GM13977 (cell line): ENCODE results near the gene TMTC3.
A peak's percentile ranks its signal among the peaks of the same experiment; 100 is the strongest.

Experiments used
- DNase-seq: peaks from one replicate; pipeline ENCODE4 v3.0.0; 2012; ENCODE audit warnings: low spot score
- CTCF ChIP-seq: IDR thresholded peaks from 2 replicates; pipeline ENCODE4 v1.5.1; 2012; ENCODE audit warnings: mild to moderate bottlenecking, control low read depth; ENCODE audit not compliant: insufficient read depth; ENCODE audit errors: extremely low read depth, missing control alignments
- in situ Hi-C: fragments of 300-500 bp; cut with MboI; formaldehyde crosslinking; loops from one replicate; pipeline ENCODE4 v1.12.0; 2022; ENCODE audit warnings: low sequenced_read_pairs, low pct_unique_long_range_greater_than_20kb, mixed read lengths, inconsistent platforms; ENCODE audit not compliant: unreplicated experiment

Gene TMTC3

GRCh38 chr12:88141774-88142609, at the start of gene TMTC3, which contains the start of gene CEP290:
Gene TMTC3 (plus strand): TSS chr12:88142307. CDS start chr12:88148316, 6,009 bp downstream.
Gene CEP290 (minus strand): TSS chr12:88142088. CDS start chr12:88141307, 781 bp downstream.
- TF ChIP-seq CTCF = no peak
- peak; percentile 83 for DNase-seq
- in situ Hi-C loops = no loop called here

GRCh38 chr12:88092771-88093170, 49.3 kb upstream of the TMTC3 start:
- no peak for TF ChIP-seq CTCF
- no peak for DNase-seq
- in situ Hi-C loops = no loop called here

- no peak for TF ChIP-seq CTCF
- DNase-seq = no peak
- in situ Hi-C loops = no loop called here
Observed at GRCh38 chr12:88093573-88093972, 48.5 kb upstream of the TMTC3 start.

- TF ChIP-seq CTCF = no peak
- in situ Hi-C loops = loop anchor here (25.0 kb wide), 1 partner anchor 904 kb away; no protein-coding TSS in a partner anchor
- no peak for DNase-seq
Observed at GRCh38 chr12:88108021-88108420, 34.1 kb upstream of the TMTC3 start.

- in situ Hi-C loops = loop anchor here (25.0 kb wide), 1 partner anchor 901 kb away; no protein-coding TSS in a partner anchor
Observed at GRCh38 chr12:88111074-88111652, 30.9 kb upstream of the TMTC3 start.

GRCh38 chr12:88113871-88114270, 28.2 kb upstream of the TMTC3 start:
- DNase-seq = no peak
- no peak for TF ChIP-seq CTCF
- in situ Hi-C loops = loop anchor here (25.0 kb wide), 1 partner anchor 898 kb away; no protein-coding TSS in a partner anchor

More at GRCh38 chr12:88111074-88111652, 30.9 kb upstream of the TMTC3 start:
- peak; percentile 33 for DNase-seq
- TF ChIP-seq CTCF = peak; percentile 38
